HFFc6 (cell line): Measurements from ENCODE around the gene CST9L. TPM values are rescaled to one million over a fixed set of nuclear protein-coding genes. Genes with fewer than 3 reads are reported as not detected.
A peak's percentile ranks its signal among the peaks of the same experiment; 100 is the strongest.

Experiments used
- DNase-seq: peaks from one replicate; pipeline ENCODE4 v3.0.0-alpha.2; 2018
- H3K27ac Mint-ChIP-seq: 2 replicates; pipeline ENCODE4 v1.8.0; 2020; ENCODE audit warnings: mild to moderate bottlenecking, mixed read lengths
- H3K27me3 Mint-ChIP-seq: 2 replicates; pipeline ENCODE4 v1.8.0; 2021; ENCODE audit warnings: mild to moderate bottlenecking, moderate library complexity, mixed read lengths; ENCODE audit not compliant: insufficient read depth
- H3K36me3 Mint-ChIP-seq: 2 replicates; pipeline ENCODE4 v1.8.0; 2021; ENCODE audit warnings: low read depth, mixed read lengths
- H3K4me1 Mint-ChIP-seq: 2 replicates; pipeline ENCODE4 v1.8.0; 2020; ENCODE audit warnings: low read depth, mixed read lengths
- H3K4me3 Mint-ChIP-seq: 2 replicates; pipeline ENCODE4 v1.8.0; 2020; ENCODE audit warnings: mild to moderate bottlenecking, moderate library complexity, mixed read lengths
- H3K9me3 Mint-ChIP-seq: 2 replicates; pipeline ENCODE4 v1.8.0; 2020; ENCODE audit warnings: mild to moderate bottlenecking, mixed read lengths
- CTCF ChIP-seq: fragments of 200-600 bp; sonication (generic); IDR thresholded peaks from 2 replicates; pipeline ENCODE4 v1.5.0; 2021; ENCODE audit warnings: antibody characterized with exemption, mild to moderate bottlenecking
- total RNA-seq, 6 experiments: library from RNA; stranded (reverse); fragmentation: NEBNext Ultra II Directional; extraction: Animal tissue kit (Norgen Biotek cat#: 25700); gene quantifications; 2 replicates in 1 of 6; 3 replicates in 5 of 6; pipeline ENCODE4 v1.2.3, GENCODE V29; 2021

The CST9L gene
- total RNA-seq, 6 experiments from 2014 or later, result not detected

DNA sequence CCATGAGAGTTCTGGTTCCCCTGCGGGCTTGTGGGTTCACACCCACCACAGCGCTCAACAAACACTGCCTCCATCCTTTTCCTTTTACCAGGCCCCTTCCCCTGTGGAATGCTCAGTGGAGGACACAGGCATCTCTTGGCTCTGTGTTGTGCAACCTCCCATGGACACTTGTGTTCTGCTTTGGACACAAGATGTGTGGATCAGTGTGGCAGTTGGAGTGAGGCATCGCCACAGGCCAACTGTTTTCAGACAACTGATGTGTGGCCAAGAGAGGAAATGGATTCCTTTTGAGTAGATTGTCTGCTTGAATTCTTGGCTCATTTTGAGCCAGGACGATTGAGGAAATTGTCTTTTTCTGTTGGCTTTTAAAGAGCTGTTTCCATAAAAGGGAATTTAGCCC is 50.6 kb downstream of the CST9L start:
- peaks cover 16% of the 10 kb centered on the region for H3K27me3 Mint-ChIP-seq
- DNase-seq, result no peak
- no peaks in the 10 kb centered on the region for H3K4me1 Mint-ChIP-seq
- no peak for TF ChIP-seq CTCF
- no peaks in the 10 kb centered on the region for H3K36me3 Mint-ChIP-seq
- H3K27ac Mint-ChIP-seq, result no peak overlapping the region
- no peak overlapping the region for H3K4me3 Mint-ChIP-seq
- no peaks in the 10 kb centered on the region for H3K9me3 Mint-ChIP-seq

GRCh38 chr20:23515250-23515939 is 52.9 kb downstream of the CST9L start:
- Mint-ChIP-seq H3K4me1 (no peaks in the 10 kb centered on the region), H3K27ac (no peak overlapping the region), H3K4me3 (no peak overlapping the region), H3K9me3 (no peaks in the 10 kb centered on the region), H3K27me3 (peaks cover 24% of the 10 kb centered on the region), H3K36me3 (no peaks in the 10 kb centered on the region)
- TF ChIP-seq CTCF, result no peak
- peak; percentile 40 for DNase-seq

DNA sequence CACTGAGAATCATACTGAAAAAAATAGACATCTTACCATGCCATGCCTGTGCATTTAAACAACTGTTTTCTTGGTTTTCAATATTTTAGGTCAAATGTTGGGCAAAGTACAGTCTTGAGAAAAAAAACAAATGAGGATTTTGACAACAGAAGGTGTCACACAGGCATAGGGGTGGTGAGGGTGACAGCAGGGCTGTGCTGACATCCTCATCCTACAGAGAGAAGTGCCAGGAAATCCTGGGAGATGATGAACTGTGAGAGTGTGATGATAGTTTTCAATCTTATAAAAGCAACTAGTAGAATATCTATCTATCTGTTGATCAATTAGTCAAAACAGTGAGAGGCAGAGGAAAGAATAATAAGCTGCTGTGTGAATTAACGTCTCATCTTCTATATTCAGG is 53.4 kb downstream of the CST9L start:
- TF ChIP-seq CTCF, result no peak
- Mint-ChIP-seq H3K4me1 (no peaks in the 10 kb centered on the region), H3K36me3 (no peaks in the 10 kb centered on the region), H3K9me3 (no peaks in the 10 kb centered on the region), H3K27me3 (peaks cover 24% of the 10 kb centered on the region), H3K4me3 (no peak overlapping the region), H3K27ac (no peak overlapping the region)
- no peak for DNase-seq

Other genes with a start within 250 kb of the CST9L start
- gene NXT1, start 217.7 kb downstream of the CST9L start, total RNA-seq, result 10 to 100 TPM; 14.6 to 19.1 (median 15.9) TPM
- gene GZF1, start 206.3 kb downstream of the CST9L start, total RNA-seq, result 10 to 100 TPM; 10.5 to 15.9 (median 13.6) TPM
- 1 to 10 TPM; 4.1 to 5.9 (median 5.0) TPM for gene NAPB, start 147.0 kb downstream of the CST9L start, total RNA-seq
- not detected for gene CSTL1, start 128.8 kb downstream of the CST9L start, total RNA-seq
- gene CST11, start 115.6 kb downstream of the CST9L start, total RNA-seq, result not detected
- gene CST8, start 77.4 kb downstream of the CST9L start, total RNA-seq, result not detected
- not detected for gene CST9, start 37.4 kb upstream of the CST9L start, total RNA-seq
- gene CST3, start 69.5 kb upstream of the CST9L start, total RNA-seq, result 100 to 1,000 TPM; 211 to 296 (median 234) TPM
- not detected for gene CST4, start 120.6 kb upstream of the CST9L start, total RNA-seq
- gene CST1, start 182.5 kb upstream of the CST9L start, total RNA-seq, result not detected